ENCODE results near the gene TGFBI.

DNA sequence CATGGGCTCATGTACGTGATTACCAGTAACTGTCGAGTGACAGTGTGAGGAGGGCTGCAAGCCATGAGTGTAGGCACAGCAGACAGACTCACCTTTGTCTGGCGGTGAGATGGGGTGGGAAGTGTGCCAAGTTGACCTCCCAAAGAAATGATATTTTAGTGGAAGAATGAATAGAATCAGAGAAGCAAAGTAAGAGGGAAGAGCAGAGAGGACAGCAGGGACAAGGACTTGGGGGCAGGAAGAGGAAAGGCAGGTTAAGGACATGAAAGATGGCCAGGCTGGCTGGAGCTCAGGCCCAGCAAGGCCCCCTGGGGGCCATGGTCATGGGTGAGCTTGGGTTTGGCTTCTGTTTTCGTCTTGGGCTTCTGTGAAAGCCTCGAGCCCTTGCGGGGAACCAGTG, 20.2 kb downstream of the TGFBI start:
- TF ChIP-seq CTCF (conservative IDR thresholded peaks at IDR 0.05; ENCODE audit: low read depth, low read length), result no peak
- no peak for TF ChIP-seq EZH2 (IDR thresholded peaks at IDR 0.05; ENCODE audit: borderline replicate concordance, low read depth, low read length, poor library complexity, severe bottlenecking)
